GM21528 (cell line): ENCODE measurements around the gene FDXR.
"Not testable (repeated sequence)": the region's sequence is repeated elsewhere in the genome, so short reads cannot be mapped to it uniquely, and the experiment has no call there.

Experiments used
- ATAC-seq: cut with Tn5 transposase; IDR thresholded peaks from one replicate; pipeline ENCODE4 v1.9.1; 2021; ENCODE audit warnings: mild to moderate bottlenecking, moderate library complexity; ENCODE audit not compliant: unreplicated experiment, low FRiP score

FDXR gene

GRCh38 chr17:74874615-74875037 lies 1.8 kb upstream of the FDXR start:
- ATAC-seq: no peak

DNA sequence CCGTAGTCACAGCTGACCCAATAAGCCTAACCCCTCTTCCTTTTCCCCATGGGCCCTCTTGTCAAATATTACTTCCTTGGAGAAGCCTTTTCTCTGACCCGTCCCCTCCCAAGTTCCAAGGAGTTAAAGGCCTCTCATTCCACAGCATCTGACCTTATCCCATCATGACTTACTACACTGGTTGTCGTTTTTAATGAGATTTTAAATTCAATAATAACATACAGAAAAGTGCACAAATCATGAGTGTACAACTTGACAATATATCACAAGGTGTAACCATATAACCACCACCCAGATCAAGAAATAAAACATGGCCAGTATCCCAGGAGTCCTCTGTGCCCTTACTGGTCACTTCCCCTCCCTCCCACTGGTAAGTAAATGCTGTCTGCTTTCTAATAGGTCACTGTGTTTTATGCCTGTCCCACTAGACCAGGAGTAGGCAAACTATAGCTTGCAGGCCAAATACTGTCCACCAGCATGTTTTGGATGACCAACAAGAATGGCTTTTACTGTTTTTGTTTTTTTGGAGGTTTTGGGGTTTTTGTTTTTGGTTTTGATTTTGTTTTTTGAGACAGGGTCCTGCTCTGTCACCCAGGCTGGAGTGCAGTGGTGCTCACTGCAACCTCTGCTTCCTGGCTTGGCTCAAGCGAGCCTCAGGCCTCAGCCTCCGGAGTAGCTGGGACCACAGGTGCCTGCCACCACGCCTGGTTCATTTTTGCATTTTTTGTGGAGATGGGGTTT lies 1.2 kb upstream of the FDXR start:
- no peak for ATAC-seq

DNA sequence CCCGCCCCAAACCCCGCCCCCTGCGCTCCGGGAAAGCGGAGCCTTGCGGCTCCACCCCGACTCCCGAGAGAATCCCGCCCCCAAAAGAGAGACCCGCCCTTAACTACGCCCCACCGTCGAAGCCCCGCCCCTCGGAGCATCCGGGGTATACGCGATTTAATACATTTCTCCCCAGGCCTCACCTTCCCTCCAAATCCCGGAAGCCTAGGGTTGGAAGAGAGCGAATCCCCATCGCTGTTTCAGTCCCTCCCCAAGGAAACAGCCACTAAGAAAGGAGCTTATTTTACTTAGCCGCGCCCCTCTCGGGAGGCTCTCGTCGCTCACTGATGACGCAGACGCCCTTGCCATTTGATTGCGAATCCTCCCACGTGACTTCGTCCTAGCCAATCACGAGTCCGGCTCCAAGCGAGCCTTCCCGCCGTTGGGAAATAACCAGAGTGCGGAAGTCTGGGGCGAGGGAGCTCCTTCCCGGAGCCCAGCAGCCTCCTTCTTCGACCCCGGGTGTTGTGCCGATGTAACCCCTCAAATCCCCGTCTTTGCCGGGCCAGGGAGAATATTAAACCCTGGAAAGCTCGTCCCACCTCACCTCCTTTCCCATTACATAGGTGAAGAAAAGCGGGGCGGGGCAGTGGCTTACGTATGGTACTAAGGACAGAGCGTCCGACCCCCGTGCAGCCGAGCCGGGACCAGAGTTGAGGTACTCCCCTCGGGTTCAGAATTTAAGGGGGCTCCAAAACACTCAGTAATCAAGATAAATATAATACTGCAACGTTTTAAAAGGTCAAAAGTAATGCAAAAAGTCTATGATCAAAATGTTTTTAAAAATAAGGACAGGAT lies 461 bp upstream of the FDXR start:
- peak; percentile 87 for ATAC-seq

GRCh38 chr17:74871356-74872076 lies 1.3 kb downstream of the FDXR start:
- ATAC-seq: no peak

- no peak for ATAC-seq
Observed at GRCh38 chr17:74870512-74870911, 2.3 kb downstream of the FDXR start.

- ATAC-seq: not testable (repeated sequence)
Observed at GRCh38 chr17:74870028-74870427, 2.8 kb downstream of the FDXR start.

DNA sequence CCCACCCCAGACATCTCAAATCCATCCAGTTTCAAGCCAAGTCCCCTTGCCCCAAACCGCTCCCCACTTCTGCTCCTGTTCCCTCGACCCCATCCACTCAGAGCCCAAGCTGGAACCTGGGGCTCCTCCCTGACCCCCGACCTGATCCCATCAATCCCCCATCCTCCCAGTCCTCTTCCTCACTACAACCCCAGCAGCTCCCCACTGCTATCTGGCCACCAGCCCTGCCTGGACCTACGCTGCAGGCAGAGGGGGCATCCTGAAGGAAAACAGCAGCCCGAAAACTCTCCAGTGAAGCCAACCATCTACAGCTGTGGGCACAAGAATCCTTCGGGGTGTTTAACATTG lies 3.9 kb downstream of the FDXR start:
- ATAC-seq: no peak

DNA sequence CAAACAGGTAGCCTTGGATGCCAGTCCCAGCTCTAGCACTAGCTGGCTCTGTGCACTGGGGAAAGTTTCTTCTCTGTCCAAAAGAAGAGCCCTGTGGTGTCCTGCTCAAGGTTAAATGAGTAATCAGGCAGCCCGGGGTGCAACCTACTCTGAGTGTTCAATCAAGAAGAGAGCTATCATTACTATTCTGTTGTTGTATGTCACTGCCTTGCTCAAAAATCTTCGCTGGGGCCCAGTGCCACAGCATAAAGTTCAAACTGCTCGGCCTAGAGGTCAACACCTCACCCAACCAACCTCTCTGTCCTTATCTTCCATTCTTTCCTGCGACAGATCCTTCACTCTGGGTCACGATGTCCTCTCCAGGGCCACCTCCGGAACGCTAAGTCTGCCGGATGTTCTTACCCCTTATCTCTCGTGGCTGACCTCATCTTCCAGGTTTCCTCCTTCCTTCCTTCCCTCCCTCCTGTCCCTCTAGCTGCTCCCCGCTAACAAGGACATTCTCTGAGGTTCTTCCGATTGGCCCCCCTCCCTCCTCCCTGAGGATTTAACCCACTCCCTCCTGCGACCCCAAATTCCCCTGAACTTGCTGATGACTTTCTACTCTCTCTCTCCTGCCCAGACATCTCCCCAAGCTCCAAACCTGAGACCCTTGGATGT lies 4.4 kb downstream of the FDXR start:
- no peak for ATAC-seq

DNA sequence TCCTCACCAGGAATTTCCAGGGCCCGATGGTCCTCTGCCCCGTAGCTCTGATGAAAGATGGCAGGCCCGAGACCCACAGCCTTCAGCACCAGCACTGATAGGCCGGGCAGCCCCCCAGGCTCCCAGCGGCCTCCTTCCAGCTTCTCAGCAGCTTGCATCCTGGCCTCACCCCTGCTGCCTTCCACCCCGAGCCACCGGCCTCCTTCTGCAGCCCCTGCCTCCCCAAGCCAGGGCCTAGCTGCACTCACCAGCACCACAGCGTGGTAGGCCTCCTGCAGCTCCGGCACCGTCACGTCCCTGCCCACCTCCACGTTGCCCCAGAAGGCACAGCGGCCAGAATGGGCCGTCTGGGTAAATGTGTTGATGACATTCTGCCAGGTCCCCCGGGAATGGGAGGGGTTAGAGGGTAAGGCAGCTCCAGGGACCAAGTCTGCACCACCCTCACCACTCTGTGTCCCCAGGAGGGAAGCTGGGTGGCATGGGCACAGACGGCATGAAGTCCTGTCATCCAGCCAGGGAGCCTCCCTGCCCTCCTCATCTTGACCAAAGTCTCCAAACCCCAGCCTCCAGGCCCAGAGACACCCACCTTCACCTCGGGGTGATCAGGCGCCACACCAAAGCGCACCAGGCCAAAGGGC lies 6.5 kb downstream of the FDXR start:
- ATAC-seq: no peak

DNA sequence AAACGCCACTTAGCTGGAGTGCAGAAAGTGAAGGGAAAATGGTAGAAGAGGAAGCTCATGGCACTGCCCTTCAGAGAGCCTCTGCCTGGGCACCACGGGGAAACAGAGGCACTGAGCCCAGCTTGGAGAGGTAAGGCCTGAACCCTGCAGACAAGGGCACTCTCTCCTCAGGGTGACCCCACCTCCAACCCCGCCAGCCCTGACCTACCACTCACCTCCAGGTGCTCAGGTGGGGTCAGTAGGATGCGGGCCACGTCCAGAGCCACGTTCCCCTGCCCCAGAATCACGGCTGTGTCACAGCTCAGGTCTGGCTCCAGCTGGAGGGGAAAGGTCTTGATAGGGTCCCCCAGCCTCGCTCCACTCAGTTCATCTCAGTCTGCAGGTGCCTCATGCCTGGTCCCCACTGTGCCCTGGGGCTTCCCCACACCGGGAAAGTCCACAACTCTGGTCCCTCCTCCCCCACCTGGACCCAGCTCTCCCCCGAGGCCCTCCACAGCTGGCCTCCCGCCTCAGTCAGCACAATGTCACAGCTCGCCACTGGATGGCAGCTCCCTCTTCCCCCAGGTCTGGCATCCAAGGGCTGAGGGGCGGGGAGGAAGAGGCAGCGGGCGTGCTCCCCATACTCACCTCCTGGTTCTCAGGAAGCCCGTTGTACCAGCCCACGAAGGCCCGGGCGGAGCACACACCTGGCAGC lies 7.1 kb downstream of the FDXR start:
- no peak for ATAC-seq

- ATAC-seq: no peak
Observed at GRCh38 chr17:74864866-74865395, 7.9 kb downstream of the FDXR start.

DNA sequence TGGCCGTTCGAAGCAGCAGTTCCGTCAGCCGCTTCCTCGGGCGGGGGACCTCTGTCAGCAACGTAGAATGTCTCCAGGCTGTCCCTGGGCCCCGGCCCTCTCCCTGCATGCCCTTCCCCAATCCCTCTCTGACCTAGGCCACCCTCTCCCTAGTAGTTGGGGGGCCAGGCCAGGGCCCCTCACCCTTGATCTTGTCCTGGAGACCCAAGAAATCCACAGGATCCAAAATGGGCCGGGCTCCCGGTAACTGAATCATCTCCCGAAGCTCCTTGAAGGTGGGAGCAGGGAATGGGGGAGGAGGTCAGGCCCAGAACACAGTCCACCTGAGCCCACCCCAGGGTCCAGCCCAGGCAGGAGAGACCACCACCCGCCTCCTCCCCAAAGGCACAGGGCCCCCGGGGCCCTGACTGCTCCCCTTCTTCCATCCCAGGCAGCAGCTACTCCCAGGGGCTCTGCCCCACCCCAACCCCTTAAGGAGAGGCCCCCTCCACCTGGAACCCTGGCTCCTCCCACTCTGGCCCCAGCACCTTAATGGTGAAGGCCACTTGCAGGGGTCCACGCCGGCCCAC lies 8.4 kb downstream of the FDXR start:
- no peak for ATAC-seq

GRCh38 chr17:74863420-74864296 lies 9.1 kb downstream of the FDXR start:
- ATAC-seq: no peak

DNA sequence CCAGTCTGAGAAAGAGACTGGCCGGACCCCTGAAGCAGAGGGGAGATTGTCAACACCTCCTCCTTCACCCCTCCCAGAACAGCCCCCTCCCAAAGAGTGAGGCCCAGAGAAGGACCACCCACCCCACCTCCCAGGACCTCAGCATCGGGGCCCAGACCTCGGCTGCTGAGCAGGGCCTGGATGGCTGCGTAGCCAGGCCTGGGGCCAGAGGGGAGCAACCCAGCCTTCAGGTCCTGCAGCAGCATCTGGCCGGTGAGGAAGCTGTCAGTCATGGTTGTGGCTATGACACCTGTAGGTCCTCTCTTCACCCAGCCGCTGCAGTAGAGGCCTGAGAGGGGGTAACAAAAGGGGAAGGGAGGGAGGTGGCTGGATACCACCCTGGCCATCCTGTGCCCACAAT lies 9.9 kb downstream of the FDXR start:
- no peak for ATAC-seq

DNA sequence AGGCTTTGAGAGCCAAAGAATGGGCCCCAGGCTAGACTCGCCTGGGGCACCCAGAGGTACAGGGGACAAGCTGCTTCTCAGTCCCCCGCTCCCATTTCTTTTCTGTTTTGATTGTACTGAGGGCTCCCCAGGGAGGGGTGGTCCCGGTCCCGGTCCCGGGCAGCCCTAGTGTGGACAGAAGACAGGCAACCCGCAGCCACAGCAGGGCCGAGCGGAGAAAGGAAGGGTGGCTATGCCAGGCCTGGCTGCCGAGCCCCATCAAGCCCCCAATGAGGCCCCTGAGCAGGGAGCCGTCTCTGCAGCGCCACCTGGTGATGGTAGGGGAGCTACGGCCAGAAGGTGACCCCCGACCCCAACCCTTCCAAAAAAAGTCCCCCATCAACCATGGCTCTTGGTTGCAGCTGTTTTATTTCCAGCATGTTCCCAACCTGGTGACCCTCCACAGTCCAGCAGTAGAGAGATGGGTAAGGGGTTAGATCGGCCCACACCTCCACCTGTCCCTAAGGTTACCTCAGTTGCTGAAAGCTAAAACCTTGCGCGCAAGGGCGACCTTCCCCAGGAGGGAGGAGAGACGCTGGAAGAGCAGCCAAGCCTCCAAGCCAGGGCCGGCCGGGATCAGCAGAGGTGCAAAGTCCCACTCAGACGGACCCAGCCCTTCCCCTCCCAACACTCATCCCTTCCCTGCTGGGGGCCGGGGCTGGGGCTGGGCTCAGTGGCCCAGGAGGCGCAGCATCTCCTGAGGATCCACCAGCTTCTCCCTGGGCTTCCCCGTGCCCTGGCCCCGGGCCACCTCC lies 10.5 kb downstream of the FDXR start:
- ATAC-seq: no peak

GRCh38 chr17:74861662-74862107 lies 11.1 kb downstream of the FDXR start:
- no peak for ATAC-seq

GRCh38 chr17:74860872-74861661 lies 11.7 kb downstream of the FDXR start:
- no peak for ATAC-seq
